ENCODE measurements around the gene DDX52. TPM values are rescaled to one million over a fixed set of nuclear protein-coding genes. Genes with fewer than 3 reads are reported as not detected.
A peak's percentile ranks its signal among the peaks of the same experiment; 100 is the strongest.

Gene DDX52
- total and polyA plus RNA-seq, 2 of the 8 experiments (the other 6 are each of a cell fraction or from before 2014, with no cell fraction given): 10.0 to 45.9 TPM

DNA sequence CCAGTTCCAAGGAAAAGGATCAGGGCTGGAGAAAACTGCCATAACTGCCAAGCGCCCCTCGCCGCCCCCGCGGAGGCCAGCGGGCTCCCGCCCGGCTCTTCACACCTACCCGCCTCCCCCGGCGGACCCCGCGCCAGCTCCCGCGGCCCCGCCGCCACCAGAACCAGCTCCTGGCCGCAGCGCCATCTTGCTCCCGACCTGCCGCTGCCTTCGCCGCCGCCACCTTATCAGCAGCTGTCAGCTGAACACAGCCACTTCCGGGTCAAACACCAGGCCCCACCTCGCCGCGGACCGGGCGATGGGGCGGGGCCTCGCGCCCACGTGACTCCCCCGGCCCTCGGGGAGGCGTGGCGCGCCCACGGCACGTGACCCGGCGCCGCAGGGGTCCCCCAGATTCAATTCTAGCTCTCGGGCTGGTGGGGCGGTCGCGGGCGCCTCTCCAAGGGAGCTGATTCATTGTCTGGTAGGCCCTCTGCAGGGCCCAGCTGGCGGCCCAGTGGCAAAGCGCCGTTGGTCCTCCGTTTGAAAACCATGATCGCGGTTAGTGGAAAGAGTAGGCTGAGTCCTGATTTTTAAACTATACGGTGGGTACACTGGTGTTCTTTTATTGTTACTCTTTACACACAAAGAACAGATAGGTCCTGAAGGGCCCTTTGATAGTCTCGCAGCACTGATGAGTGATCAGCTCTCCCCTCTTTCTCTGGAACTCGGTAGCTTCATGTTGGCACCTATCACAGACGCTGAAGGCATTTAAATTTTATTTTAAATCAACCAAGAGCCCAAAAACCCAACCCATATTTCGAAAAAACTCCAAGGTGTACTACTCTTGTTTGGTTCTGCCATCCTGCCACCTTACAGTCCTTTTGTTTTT, 33.8 kb downstream of the DDX52 start, which contains the start of gene SYNRG (continued):
- TF ChIP-seq, protein P1, sequence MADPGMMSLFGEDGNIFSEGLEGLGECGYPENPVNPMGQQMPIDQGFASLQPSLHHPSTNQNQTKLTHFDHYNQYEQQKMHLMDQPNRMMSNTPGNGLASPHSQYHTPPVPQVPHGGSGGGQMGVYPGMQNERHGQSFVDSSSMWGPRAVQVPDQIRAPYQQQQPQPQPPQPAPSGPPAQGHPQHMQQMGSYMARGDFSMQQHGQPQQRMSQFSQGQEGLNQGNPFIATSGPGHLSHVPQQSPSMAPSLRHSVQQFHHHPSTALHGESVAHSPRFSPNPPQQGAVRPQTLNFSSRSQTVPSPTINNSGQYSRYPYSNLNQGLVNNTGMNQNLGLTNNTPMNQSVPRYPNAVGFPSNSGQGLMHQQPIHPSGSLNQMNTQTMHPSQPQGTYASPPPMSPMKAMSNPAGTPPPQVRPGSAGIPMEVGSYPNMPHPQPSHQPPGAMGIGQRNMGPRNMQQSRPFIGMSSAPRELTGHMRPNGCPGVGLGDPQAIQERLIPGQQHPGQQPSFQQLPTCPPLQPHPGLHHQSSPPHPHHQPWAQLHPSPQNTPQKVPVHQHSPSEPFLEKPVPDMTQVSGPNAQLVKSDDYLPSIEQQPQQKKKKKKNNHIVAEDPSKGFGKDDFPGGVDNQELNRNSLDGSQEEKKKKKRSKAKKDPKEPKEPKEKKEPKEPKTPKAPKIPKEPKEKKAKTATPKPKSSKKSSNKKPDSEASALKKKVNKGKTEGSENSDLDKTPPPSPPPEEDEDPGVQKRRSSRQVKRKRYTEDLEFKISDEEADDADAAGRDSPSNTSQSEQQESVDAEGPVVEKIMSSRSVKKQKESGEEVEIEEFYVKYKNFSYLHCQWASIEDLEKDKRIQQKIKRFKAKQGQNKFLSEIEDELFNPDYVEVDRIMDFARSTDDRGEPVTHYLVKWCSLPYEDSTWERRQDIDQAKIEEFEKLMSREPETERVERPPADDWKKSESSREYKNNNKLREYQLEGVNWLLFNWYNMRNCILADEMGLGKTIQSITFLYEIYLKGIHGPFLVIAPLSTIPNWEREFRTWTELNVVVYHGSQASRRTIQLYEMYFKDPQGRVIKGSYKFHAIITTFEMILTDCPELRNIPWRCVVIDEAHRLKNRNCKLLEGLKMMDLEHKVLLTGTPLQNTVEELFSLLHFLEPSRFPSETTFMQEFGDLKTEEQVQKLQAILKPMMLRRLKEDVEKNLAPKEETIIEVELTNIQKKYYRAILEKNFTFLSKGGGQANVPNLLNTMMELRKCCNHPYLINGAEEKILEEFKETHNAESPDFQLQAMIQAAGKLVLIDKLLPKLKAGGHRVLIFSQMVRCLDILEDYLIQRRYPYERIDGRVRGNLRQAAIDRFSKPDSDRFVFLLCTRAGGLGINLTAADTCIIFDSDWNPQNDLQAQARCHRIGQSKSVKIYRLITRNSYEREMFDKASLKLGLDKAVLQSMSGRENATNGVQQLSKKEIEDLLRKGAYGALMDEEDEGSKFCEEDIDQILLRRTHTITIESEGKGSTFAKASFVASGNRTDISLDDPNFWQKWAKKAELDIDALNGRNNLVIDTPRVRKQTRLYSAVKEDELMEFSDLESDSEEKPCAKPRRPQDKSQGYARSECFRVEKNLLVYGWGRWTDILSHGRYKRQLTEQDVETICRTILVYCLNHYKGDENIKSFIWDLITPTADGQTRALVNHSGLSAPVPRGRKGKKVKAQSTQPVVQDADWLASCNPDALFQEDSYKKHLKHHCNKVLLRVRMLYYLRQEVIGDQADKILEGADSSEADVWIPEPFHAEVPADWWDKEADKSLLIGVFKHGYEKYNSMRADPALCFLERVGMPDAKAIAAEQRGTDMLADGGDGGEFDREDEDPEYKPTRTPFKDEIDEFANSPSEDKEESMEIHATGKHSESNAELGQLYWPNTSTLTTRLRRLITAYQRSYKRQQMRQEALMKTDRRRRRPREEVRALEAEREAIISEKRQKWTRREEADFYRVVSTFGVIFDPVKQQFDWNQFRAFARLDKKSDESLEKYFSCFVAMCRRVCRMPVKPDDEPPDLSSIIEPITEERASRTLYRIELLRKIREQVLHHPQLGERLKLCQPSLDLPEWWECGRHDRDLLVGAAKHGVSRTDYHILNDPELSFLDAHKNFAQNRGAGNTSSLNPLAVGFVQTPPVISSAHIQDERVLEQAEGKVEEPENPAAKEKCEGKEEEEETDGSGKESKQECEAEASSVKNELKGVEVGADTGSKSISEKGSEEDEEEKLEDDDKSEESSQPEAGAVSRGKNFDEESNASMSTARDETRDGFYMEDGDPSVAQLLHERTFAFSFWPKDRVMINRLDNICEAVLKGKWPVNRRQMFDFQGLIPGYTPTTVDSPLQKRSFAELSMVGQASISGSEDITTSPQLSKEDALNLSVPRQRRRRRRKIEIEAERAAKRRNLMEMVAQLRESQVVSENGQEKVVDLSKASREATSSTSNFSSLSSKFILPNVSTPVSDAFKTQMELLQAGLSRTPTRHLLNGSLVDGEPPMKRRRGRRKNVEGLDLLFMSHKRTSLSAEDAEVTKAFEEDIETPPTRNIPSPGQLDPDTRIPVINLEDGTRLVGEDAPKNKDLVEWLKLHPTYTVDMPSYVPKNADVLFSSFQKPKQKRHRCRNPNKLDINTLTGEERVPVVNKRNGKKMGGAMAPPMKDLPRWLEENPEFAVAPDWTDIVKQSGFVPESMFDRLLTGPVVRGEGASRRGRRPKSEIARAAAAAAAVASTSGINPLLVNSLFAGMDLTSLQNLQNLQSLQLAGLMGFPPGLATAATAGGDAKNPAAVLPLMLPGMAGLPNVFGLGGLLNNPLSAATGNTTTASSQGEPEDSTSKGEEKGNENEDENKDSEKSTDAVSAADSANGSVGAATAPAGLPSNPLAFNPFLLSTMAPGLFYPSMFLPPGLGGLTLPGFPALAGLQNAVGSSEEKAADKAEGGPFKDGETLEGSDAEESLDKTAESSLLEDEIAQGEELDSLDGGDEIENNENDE (IDR thresholded peaks at IDR 0.05; ENCODE audit: insufficient replicate concordance, low read length): no peak
- TF ChIP-seq POLR2A (IDR thresholded peaks at IDR 0.05; ENCODE audit: control extremely low read depth in 1 of 2, low read depth in 2 of 2, low read length in 2 of 2) (peak; percentile 78 to 87), GABPA (IDR thresholded peaks at IDR 0.05; ENCODE audit: borderline replicate concordance, insufficient read depth, low read length) (peak; percentile 73; the same call in 1 of the 2 replicates), SUZ12 (IDR thresholded peaks at IDR 0.05; ENCODE audit: low read length) (no peak), CREB1 (IDR thresholded peaks at IDR 0.05) (peak; percentile 24), BCL11A (IDR thresholded peaks at IDR 0.05; ENCODE audit: low read depth in 2 of 2, low read length in 2 of 2) (no peak), CTBP2 (IDR thresholded peaks at IDR 0.05; ENCODE audit: borderline replicate concordance, insufficient read depth, insufficient read length, low read length) (no peak), EP300 (IDR thresholded peaks at IDR 0.05; ENCODE audit: borderline replicate concordance in 1 of 2, low read depth in 2 of 2, low read length in 2 of 2) (0 out of 3 replicates have a peak, but pooled peaks of 1 of the 2 experiments have one; percentile 62), TBP (IDR thresholded peaks at IDR 0.05; ENCODE audit: low read depth, low read length) (peak; percentile 83)

Measured in H1 (cell line).